Measurements from ENCODE around the gene CYP19A1.

- TF ChIP-seq CTCF (IDR thresholded peaks at IDR 0.05; ENCODE audit: low read depth, low read length) (no peak), EZH2phosphoT487 (IDR thresholded peaks at IDR 0.05; ENCODE audit: low read depth) (no peak)
Measured at GRCh38 chr15:51307325-51307724, 31.1 kb downstream of the CYP19A1 start.

All from OCI-LY3 (cell line).